Activated T-cell treated with anti-CD3 and anti-CD28 coated beads for 48 hours (primary cell): ENCODE measurements around the gene TMC8.
A peak's percentile ranks its signal among the peaks of the same experiment; 100 is the strongest.

Experiments
- DNase-seq: peaks from one replicate; pipeline ENCODE4 v3.0.0-alpha.2; 2020; ENCODE audit warnings: low read depth

The TMC8 gene

GRCh38 chr17:78182504-78182903 is 51.9 kb downstream of the TMC8 start:
- no peak for DNase-seq

GRCh38 chr17:78183916-78184315 is 53.3 kb downstream of the TMC8 start:
- no peak for DNase-seq

GRCh38 chr17:78184351-78184750 is 53.8 kb downstream of the TMC8 start:
- DNase-seq, result no peak

- no peak for DNase-seq
Observed at GRCh38 chr17:78184868-78185267, 54.3 kb downstream of the TMC8 start.

GRCh38 chr17:78185981-78186691 is 55.6 kb downstream of the TMC8 start:
- DNase-seq, result no peak

GRCh38 chr17:78186692-78187595 is 56.4 kb downstream of the TMC8 start, which contains the start of the genes AFMID and TK1:
Gene AFMID, plus strand, starts transcription at chr17:78187362. Its CDS starts 9 bp downstream, at chr17:78187371.
Gene TK1, minus strand, starts transcription at chr17:78187052. Its CDS starts 58 bp downstream, at chr17:78186994.
- peak; percentile 99 for DNase-seq
